HG03469 (cell line): Measurements from ENCODE around the gene PTPRK.

Experiments used
- ATAC-seq: cut with Tn5 transposase; IDR thresholded peaks from one replicate; pipeline ENCODE4 v1.9.1; 2021; ENCODE audit warnings: mild to moderate bottlenecking, moderate library complexity, moderate number of reproducible peaks; ENCODE audit not compliant: unreplicated experiment

Gene PTPRK

GRCh38 chr6:128395596-128395995, 124.8 kb downstream of the PTPRK start:
- ATAC-seq = no peak

- ATAC-seq = no peak
Measured at GRCh38 chr6:128395188-128395587, 125.2 kb downstream of the PTPRK start.

GRCh38 chr6:128394167-128394566, 126.2 kb downstream of the PTPRK start:
- ATAC-seq = no peak

- ATAC-seq = no peak
Measured at GRCh38 chr6:128389820-128390534, 130.4 kb downstream of the PTPRK start.

- no peak for ATAC-seq
Measured at GRCh38 chr6:128388380-128388779, 132.0 kb downstream of the PTPRK start.

- ATAC-seq = no peak
Measured at GRCh38 chr6:128380891-128381290, 139.5 kb downstream of the PTPRK start.

GRCh38 chr6:128379577-128379976, 140.8 kb downstream of the PTPRK start:
- ATAC-seq = no peak

GRCh38 chr6:128376952-128377503, 143.4 kb downstream of the PTPRK start:
- ATAC-seq = no peak

- no peak for ATAC-seq
Measured at GRCh38 chr6:128371136-128371535, 149.3 kb downstream of the PTPRK start.

- no peak for ATAC-seq
Measured at GRCh38 chr6:128370072-128370471, 150.3 kb downstream of the PTPRK start.

GRCh38 chr6:128368213-128368944, 152.0 kb downstream of the PTPRK start:
- no peak for ATAC-seq

- no peak for ATAC-seq
Measured at GRCh38 chr6:128367437-128367836, 153.0 kb downstream of the PTPRK start.

GRCh38 chr6:128365520-128366160, 154.8 kb downstream of the PTPRK start:
- no peak for ATAC-seq

- ATAC-seq = no peak
Measured at GRCh38 chr6:128364766-128365519, 155.5 kb downstream of the PTPRK start.

GRCh38 chr6:128363020-128363813, 157.2 kb downstream of the PTPRK start:
- ATAC-seq = no peak

GRCh38 chr6:128361378-128361777, 159.0 kb downstream of the PTPRK start:
- ATAC-seq = no peak

- no peak for ATAC-seq
Measured at GRCh38 chr6:128358244-128358776, 162.1 kb downstream of the PTPRK start.

- no peak for ATAC-seq
Measured at GRCh38 chr6:128357392-128358130, 162.8 kb downstream of the PTPRK start.

- no peak for ATAC-seq
Measured at GRCh38 chr6:128352366-128352765, 168.0 kb downstream of the PTPRK start.
